Measurements from ENCODE around the gene SESN3.

- TF ChIP-seq MZF1 (tag by site-specific recombination; IDR thresholded peaks at IDR 0.05; ENCODE audit: borderline replicate concordance): no peak
- TF ChIP-seq PRDM2 (tag by site-specific recombination; IDR thresholded peaks at IDR 0.05; ENCODE audit: borderline replicate concordance): no peak
- TF ChIP-seq CTCF (tag by site-specific recombination; IDR thresholded peaks at IDR 0.05): no peak
- TF ChIP-seq MYNN (tag by site-specific recombination; IDR thresholded peaks at IDR 0.05; ENCODE audit: borderline replicate concordance): no peak
These were observed 9.1 kb upstream of the SESN3 start for GRCh38 chr11:95239871-95240649.

Measured in HEK293 (cell line).